Activated gamma-delta T cell treated with anti-CD3 and anti-CD28 coated beads, Interleukin-2, amount 50 U/mL, for 16 hours (primary cell): ENCODE measurements around the gene DTX2.
"Not testable (repeated sequence)": the region's sequence is repeated elsewhere in the genome, so short reads cannot be mapped to it uniquely, and the experiment has no call there.

ENCODE experiments used
- DNase-seq: peaks from one replicate; pipeline ENCODE4 v3.0.0-alpha.2; 2020; ENCODE audit warnings: low read depth

Gene DTX2

DNA sequence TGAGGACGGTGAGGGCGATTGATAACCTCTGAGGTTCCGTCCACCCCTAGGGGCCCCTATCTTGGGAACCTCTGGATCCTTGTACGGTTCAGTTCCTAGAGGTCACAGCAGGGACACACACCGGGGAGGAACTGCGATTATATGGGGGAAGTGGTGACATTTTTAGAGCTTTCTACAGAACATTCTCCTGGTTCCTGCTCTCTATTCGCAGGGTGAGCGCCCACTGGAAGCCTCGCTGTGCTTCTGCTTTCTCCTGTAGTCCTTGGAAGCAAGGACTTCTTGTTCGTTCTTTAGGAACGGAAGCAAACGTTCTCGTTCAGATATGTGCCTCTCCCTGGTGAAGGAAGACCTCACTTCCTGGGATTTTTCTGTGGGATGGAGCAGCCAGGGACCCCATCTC, 26.5 kb downstream of the DTX2 start:
- not testable (repeated sequence) for DNase-seq

- DNase-seq, result not testable (repeated sequence)
Measured at GRCh38 chr7:76492139-76492538, 30.6 kb downstream of the DTX2 start.

DNA sequence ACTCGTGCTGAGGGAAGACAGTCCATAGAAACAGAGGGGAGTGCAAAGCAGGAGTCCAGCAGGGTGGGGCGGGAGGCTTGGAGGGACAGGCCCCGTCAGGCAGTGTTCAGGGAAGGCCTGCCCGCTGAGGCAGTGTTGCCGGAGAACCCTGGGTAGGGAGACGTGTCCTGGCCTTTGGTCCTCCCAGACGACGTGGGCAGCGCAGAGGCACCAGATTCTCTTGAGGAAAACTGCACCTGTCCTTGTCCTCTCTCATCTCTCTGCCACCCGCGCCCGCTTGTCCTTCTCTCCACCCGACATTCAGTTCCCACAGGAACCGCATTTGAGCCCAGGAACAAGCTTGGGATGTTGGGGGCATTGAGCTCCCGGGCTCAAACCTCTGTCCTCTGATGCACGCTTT, 34.2 kb downstream of the DTX2 start:
- DNase-seq, result not testable (repeated sequence)

DNA sequence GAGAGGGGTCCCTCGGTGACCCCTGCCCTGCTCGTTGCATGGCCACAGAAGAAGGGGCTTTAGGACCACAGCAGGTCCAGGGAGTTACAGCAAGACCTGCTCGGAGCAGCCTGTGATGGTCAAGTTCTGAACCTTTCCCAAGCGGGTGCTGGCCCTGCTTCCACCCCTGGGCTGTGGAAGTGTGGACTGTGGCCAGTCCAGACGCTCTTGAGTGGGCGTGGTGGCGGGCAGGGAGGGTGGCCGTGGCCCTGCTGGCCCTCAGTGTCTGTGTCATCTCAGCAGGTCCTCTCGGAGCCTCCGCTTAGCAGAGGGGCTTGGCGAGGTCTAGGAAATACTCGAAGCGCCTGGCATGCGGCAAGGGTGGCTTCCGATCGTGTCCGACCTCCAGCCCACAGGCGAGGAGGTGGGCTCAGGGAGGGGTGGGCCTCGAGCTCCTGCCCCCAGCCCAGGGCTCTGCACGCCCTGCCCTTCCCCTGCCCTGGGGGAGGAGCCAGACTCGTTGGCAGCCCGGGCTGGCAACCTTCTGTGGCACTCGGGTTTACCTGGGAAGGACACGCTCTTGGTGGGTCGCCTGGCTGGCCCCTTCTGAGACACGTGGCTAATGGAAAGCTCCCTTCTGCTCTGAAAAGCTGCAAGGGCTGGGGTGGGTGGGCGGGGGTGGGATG, 36.5 kb downstream of the DTX2 start:
- DNase-seq, result not testable (repeated sequence)

DNA sequence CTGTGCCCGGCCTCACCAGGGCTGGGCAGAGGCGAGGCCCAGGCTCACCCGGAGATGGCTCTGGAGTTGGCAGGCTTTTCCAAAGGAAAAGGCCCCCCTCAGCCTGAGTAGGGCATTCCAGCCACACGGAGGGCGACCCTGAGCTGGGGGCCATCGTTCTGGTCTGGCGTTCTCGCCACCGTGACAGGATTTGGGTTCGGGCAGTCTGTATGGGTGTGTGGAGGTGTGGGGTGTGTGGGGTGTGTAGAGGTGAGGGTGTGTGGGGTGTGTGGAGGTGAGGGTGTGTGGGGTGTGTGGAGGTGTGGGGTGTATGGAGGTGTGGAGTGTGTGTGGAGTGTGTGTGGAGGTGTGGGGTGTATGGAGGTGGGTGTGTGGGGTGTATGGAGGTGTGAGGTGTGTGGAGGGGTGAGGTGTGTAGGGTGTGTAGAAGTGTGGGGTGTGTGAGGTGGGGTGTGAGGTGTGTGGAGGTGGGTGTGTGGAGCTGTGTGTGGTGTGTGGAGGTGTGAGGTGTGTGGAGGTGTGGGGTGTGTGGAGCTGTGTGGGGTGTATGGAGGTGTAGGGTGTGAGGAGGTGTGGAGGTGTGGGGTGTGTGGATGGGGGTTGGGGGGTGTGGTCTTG, 37.2 kb downstream of the DTX2 start:
- DNase-seq, result not testable (repeated sequence)

DNA sequence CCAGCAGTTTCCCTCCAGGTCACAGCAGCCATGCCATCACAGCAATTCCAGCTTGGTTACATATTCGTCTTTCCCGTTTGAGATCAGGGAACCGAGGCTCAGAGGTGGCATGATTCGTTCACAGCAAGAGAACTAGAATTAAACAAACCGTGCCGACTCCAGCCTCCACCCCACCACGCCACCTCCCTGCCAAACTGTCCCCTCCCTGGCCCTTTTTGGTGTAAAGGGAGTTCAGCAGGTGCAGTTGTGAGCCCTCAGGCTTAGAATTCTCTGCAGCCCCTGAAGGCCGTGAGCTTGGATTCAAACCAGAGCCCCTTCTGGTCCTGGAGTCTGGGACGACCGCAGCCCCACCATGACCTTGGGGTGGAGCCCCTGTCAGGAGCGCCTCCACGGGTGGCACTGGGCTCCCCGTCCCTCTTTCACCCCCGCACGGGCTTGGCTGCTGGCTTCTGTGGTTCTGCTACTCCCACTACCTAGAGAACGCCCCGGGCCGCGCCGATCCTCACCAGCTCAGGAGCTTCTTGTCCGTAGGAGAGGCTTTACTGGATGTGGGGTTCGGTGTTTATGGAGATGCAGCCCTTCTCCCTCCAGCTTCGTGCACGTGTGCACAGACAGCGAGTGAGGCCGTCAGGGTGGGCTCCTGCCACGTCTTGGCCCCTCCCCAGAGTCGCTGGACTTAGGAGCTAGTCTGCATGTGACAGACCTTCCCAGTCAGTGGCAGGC, 37.9 kb downstream of the DTX2 start:
- DNase-seq, result not testable (repeated sequence)

DNA sequence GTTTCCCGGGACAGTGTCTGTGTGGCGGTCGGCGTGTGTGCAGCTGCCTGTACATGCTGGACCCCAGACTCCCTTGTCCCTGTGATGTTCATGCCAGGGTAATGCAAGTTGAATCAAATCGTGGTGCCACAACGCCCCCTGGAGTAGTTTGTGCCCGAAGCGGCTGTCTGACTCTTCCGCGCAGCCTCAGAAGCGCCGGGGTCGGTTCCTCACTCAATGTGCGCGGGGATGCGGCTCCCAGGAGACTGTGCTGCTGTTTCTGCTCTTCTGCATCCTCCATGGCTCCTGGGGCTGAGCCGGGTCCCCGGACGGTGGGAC, 38.4 kb downstream of the DTX2 start:
- not testable (repeated sequence) for DNase-seq

DNA sequence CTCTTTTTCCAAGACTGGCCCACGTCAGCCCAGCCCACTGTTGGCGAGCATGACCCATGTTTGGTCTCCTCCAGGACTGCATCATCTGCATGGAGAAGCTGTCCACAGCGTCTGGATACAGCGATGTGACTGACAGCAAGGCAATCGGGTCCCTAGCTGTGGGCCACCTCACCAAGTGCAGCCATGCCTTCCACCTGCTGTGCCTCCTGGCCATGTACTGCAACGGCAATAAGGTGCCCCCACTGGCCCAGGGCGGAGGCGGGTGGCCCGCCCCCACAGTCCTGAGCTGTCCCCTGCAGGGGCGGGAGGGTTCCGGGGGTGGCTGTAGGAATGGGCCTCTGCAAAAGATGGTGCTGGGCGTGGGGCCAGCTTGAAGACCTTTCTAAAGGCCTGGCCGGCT, 40.7 kb downstream of the DTX2 start:
- not testable (repeated sequence) for DNase-seq

GRCh38 chr7:76502836-76503235, 41.3 kb downstream of the DTX2 start:
- not testable (repeated sequence) for DNase-seq

- DNase-seq, result not testable (repeated sequence)
Measured at GRCh38 chr7:76503244-76503643, 41.7 kb downstream of the DTX2 start.

DNA sequence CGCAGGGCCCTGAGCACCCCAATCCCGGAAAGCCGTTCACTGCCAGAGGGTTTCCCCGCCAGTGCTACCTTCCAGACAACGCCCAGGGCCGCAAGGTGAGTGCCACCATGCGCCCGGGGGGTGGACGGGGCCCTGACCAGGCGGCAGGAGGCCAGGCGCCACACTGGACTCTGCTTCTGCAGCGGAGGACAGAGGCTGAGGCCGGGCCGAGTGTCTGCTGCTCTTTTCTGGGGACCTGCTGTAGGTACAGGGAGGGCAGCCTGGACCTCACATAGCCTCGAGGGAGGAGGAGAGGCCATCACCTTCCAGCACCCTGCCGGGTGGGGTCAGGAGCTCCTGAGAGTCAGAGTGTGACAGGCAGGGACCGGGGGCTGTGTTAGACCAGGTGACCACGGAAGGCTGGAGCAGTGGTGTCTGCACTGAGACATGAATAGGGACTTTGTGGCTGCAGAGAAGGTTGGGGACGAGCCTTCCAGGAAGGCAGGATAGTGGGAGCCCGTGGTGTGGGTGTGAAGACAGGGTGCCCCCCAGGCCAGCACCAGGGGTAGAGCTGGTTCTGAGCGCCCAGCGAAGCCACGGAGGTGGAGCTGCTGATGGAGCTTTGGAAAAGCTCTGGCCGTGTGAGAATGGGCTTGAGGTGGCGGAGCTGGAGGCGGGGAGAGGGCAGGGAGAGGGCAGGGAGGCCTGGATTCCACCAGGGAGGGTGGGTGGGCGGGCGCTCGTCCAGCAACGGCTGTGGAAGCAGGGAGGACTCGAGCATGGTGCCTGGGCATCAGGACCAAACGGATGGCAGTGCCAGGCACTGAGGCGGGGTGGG, 43.0 kb downstream of the DTX2 start:
- not testable (repeated sequence) for DNase-seq

GRCh38 chr7:76505168-76506080, 43.9 kb downstream of the DTX2 start:
- DNase-seq, result no peak

DNA sequence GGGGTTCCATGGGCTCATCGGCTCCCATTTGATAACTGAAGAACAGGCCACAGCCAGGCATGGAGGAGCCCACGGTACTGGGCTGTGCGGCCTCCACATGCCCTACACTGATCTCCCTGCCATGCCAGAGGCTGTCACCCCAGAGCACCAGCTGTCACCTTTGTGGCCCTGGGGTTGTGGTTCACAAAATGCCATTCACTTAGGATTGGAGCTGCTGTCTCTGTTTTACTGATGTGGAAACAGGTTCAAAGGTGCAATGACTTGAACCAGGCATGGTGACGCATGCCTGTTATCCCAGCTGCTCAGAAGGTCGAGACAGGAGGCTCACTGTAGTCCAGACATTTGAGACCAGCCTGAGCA, 44.6 kb downstream of the DTX2 start:
- no peak for DNase-seq

- DNase-seq, result not testable (repeated sequence)
Measured at GRCh38 chr7:76506643-76507042, 45.1 kb downstream of the DTX2 start.

GRCh38 chr7:76507723-76508406, 46.4 kb downstream of the DTX2 start:
- DNase-seq, result no peak

GRCh38 chr7:76509931-76510877, 48.7 kb downstream of the DTX2 start, which contains the start of gene UPK3B:
Gene UPK3B (plus strand): TSS chr7:76510552. CDS start chr7:76510653, 101 bp downstream.
- DNase-seq, result no peak

- not testable (repeated sequence) for DNase-seq
Measured at GRCh38 chr7:76511200-76511910, 49.8 kb downstream of the DTX2 start.

DNA sequence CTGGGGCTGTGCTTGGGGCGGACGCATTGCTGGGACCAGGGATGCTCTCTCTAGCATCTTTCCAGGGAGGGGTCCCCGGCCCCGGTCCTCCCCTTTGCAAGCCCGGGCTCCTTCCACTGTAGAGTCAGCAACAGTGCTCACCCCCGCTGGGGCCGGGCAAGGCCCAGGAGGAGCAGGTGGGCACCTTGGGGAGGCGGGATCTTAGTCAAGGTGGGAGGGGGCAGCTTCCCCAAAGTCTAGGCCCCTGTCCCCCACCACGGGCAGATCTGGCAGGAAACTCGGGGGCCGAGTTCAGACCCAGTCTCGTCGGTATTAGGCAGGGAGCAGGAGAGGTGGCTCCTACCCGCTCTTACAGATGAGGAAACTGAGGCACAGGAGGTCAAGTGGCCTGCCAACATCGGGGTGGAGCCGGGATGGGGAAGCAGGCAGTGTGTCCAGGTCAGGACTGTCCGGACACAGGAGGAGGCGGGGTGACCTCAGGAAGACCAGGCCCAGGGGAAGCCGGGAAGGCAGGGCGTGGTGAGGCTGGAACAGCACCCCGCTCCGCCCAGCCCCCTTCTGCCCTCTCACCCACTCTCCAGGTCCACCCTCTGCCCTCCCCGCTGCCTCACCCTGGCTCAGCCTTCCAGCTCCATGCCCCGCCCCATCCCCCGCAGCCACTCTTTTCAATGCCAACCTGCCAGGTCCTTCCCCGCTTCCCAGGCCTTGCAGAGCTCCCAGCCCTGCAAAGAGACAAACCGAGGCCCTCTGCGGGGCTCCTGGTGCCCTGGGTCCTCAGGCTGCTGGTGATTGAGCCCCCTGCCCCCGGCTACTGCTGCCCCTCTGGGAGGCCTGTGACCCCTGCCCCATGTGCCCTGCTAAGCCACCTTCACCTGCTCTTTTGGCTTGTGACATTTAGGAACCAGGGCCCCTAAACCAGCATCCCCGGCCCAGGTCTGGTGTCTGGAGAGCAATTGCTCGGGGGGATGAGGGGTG, 50.7 kb downstream of the DTX2 start:
- not testable (repeated sequence) for DNase-seq
